Neural progenitor cell (in vitro differentiated cells): ENCODE data around the gene CSTF3. TPM values are rescaled to one million over a fixed set of nuclear protein-coding genes. Genes with fewer than 3 reads are reported as not detected.

Source experiments
- DNase-seq: peaks from one replicate; pipeline ENCODE4 v3.0.0-alpha.2; 2016; ENCODE audit warnings: low spot score
- H2AFZ ChIP-seq: fragments of 200-600 bp; sonication (generic); replicated peaks from 2 replicates; pipeline ENCODE4 v1.6.1; 2016; ENCODE audit warnings: antibody characterized with exemption
- H3F3A ChIP-seq: fragments of 200-600 bp; sonication (generic); 2 replicates; pipeline ENCODE4 v1.6.1; 2016; ENCODE audit warnings: antibody characterized with exemption, low read depth
- H3K27ac ChIP-seq: fragments of 200-600 bp; sonication (generic); 2 replicates; pipeline ENCODE4 v1.5.1; 2016; ENCODE audit warnings: mild to moderate bottlenecking
- H3K27me3 ChIP-seq: fragments of 200-600 bp; sonication (generic); 2 replicates; pipeline ENCODE4 v1.6.1; 2016; ENCODE audit warnings: mild to moderate bottlenecking, moderate library complexity
- H3K36me3 ChIP-seq: fragments of 200-600 bp; sonication (generic); 2 replicates; pipeline ENCODE4 v1.5.1; 2016
- H3K4me1 ChIP-seq: fragments of 200-600 bp; sonication (generic); 2 replicates; pipeline ENCODE4 v1.6.1; 2016; ENCODE audit warnings: mixed run types
- H3K4me2 ChIP-seq: fragments of 200-600 bp; sonication (generic); 2 replicates; pipeline ENCODE4 v1.6.1; 2016
- H3K4me3 ChIP-seq: fragments of 200-600 bp; sonication (generic); 2 replicates; pipeline ENCODE4 v1.5.1; 2016
- H3K79me2 ChIP-seq: fragments of 200-600 bp; sonication (generic); 2 replicates; pipeline ENCODE4 v1.6.1; 2016; ENCODE audit warnings: low read depth
- H3K9ac ChIP-seq: fragments of 200-600 bp; sonication (generic); 2 replicates; pipeline ENCODE4 v1.6.1; 2016
- H3K9me3 ChIP-seq: fragments of 200-600 bp; sonication (generic); 2 replicates; pipeline ENCODE4 v1.5.1; 2016; ENCODE audit warnings: low read depth
- H4K20me1 ChIP-seq: fragments of 200-600 bp; sonication (generic); 2 replicates; pipeline ENCODE4 v1.6.1; 2016; ENCODE audit warnings: low read depth
- H3K27ac Mint-ChIP-seq: 3 replicates; pipeline ENCODE4 v1.8.0; 2021; ENCODE audit warnings: mixed read lengths
- H3K27me3 Mint-ChIP-seq: 2 replicates; pipeline ENCODE4 v1.8.0; 2022; ENCODE audit warnings: low read depth, mild to moderate bottlenecking, inconsistent platforms, moderate library complexity, mixed read lengths; ENCODE audit not compliant: insufficient read depth
- H3K36me3 Mint-ChIP-seq: 3 replicates; pipeline ENCODE4 v1.8.0; 2021; ENCODE audit warnings: mixed read lengths
- H3K4me1 Mint-ChIP-seq: 3 replicates; pipeline ENCODE4 v1.8.0; 2021; ENCODE audit warnings: mixed read lengths
- H3K4me3 Mint-ChIP-seq: 3 replicates; pipeline ENCODE4 v1.8.0; 2021; ENCODE audit warnings: mild to moderate bottlenecking, moderate library complexity, mixed read lengths
- H3K9me3 Mint-ChIP-seq: 3 replicates; pipeline ENCODE4 v1.8.0; 2020; ENCODE audit warnings: mixed read lengths
- CTCF ChIP-seq: fragments of 200-600 bp; sonication (generic); IDR thresholded peaks from 2 replicates; pipeline ENCODE4 v1.5.1; 2017; ENCODE audit warnings: antibody characterized with exemption, mild to moderate bottlenecking
- EZH2 ChIP-seq: fragments of 200-600 bp; sonication (generic); IDR thresholded peaks from 2 replicates; pipeline ENCODE4 v1.6.1; 2017; ENCODE audit warnings: antibody characterized with exemption, mild to moderate bottlenecking, moderate library complexity
- EZH2phosphoT487 ChIP-seq: fragments of 200-600 bp; sonication (generic); IDR thresholded peaks from 2 replicates; pipeline ENCODE4 v1.6.1; 2017; ENCODE audit warnings: antibody characterized with exemption
- total RNA-seq: library from RNA; depleted of rRNA; stranded (reverse); fragments of >200 nt; gene quantifications from 2 replicates; pipeline ENCODE4 v1.2.3, GENCODE V29; 2015; ENCODE audit warnings: low replicate concordance

The CSTF3 gene
- total RNA-seq = 54.7 and 76.6 TPM in 2 replicates

GRCh38 chr11:33161120-33162005, at the start of gene CSTF3:
Gene CSTF3 (minus strand): TSS chr11:33161480. CDS start chr11:33161325, 155 bp downstream.
- Histone ChIP-seq H2AFZ (peak within 1 kb of the TSS; percentile 86), H3K4me2 (peak within 1 kb of the TSS; percentile 80), H3K4me1 (peaks cover 16% of the 10 kb centered on the region), H3F3A (peaks cover 17% of the 10 kb centered on the region), H3K36me3 (peaks cover 5% of the 10 kb centered on the region), H3K79me2 (peaks cover 66% of the 10 kb centered on the region), H4K20me1 (peaks cover 38% of the 10 kb centered on the region), H3K4me3 (peak within 1 kb of the TSS; percentile 89), H3K9ac (peak within 1 kb of the TSS; percentile 85), H3K9me3 (no peaks in the 10 kb centered on the region), H3K27ac (peak within 1 kb of the TSS; percentile 76), H3K27me3 (no peaks in the 10 kb centered on the region)
- H3K36me3 Mint-ChIP-seq = peaks cover 34% of the 10 kb centered on the region
- TF ChIP-seq CTCF (peak; percentile 58), EZH2phosphoT487 (no peak), EZH2 (no peak)
- peaks cover 28% of the 10 kb centered on the region for H3K4me1 Mint-ChIP-seq
- H3K9me3 Mint-ChIP-seq = peaks cover 28% of the 10 kb centered on the region
- H3K27ac Mint-ChIP-seq = peak within 1 kb of the TSS; percentile 99
- peak; percentile 100 for DNase-seq
- H3K4me3 Mint-ChIP-seq = peak within 1 kb of the TSS; percentile 100
- H3K27me3 Mint-ChIP-seq = peaks cover 2% of the 10 kb centered on the region

DNA sequence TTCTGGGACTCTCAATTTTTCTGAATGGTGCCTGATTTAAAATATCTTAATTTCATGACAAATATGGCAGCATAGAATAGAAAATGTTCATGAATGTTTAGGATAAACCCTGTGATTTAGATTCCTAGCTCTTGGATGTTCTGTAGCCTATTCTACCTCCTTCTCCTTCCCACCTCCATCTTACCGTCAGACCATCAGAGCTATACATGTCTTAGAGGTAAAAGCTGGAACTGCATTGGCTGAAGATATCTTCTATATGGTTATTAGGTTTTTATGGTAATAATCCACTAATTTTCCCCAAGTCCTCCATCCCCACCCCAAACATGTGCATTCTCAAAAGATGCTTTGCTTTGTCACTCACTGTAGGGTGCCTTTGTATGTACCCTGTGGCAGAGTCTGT, 46.9 kb upstream of the CSTF3 start:
- TF ChIP-seq EZH2 = no peak
- no peak for TF ChIP-seq EZH2phosphoT487
- TF ChIP-seq CTCF = no peak
- Histone ChIP-seq H2AFZ (no peak overlapping the region), H3K9me3 (no peaks in the 10 kb centered on the region), H3K27me3 (no peaks in the 10 kb centered on the region), H3K36me3 (no peaks in the 10 kb centered on the region), H3K4me2 (no peak overlapping the region), H4K20me1 (no peaks in the 10 kb centered on the region), H3K79me2 (no peaks in the 10 kb centered on the region), H3K9ac (no peak overlapping the region), H3K4me1 (no peaks in the 10 kb centered on the region), H3K4me3 (no peak overlapping the region), H3K27ac (no peak overlapping the region), H3F3A (no peaks in the 10 kb centered on the region)
- H3K36me3 Mint-ChIP-seq = no peaks in the 10 kb centered on the region
- DNase-seq = no peak
- peaks cover 2% of the 10 kb centered on the region for H3K27me3 Mint-ChIP-seq
- H3K27ac Mint-ChIP-seq = no peak overlapping the region
- no peak overlapping the region for H3K4me3 Mint-ChIP-seq
- peaks cover 9% of the 10 kb centered on the region for H3K4me1 Mint-ChIP-seq
- no peaks in the 10 kb centered on the region for H3K9me3 Mint-ChIP-seq

DNA sequence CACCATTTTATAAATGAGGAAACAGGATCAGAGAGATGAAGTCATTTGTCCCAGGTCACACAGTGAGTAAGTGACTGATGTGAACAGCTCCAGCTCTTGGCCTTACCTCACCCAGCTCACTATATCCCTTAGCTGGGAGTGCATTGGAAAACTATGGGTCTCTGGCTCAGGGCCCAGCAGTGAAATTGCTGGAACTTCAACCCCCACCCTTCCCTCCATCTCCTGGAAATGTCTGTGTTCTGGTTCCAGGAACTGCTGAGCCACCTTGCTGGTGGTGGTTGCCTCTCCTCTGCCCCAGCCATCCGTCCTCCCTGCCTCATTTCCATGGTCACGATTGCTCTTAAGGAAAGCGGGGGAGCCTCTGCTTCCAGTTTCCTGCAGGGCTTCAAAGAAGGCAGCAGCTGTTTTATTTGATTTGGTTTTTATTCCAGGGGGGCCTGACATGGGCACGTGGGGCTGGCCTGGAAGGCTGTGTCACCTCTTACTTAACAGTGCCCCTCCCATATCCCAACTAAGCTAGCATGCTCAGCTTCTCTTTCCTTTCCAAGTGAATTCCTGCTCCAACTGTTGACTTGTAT, 46.2 kb upstream of the CSTF3 start:
- TF ChIP-seq CTCF (no peak), EZH2 (no peak), EZH2phosphoT487 (no peak)
- H3K4me1 Mint-ChIP-seq = peaks cover 9% of the 10 kb centered on the region
- Histone ChIP-seq H3K79me2 (no peaks in the 10 kb centered on the region), H4K20me1 (no peaks in the 10 kb centered on the region), H3K4me3 (no peak overlapping the region), H3K4me1 (no peaks in the 10 kb centered on the region), H3K9me3 (no peaks in the 10 kb centered on the region), H3K27ac (no peak overlapping the region), H3K4me2 (no peak overlapping the region), H3F3A (no peaks in the 10 kb centered on the region), H3K27me3 (no peaks in the 10 kb centered on the region), H3K9ac (no peak overlapping the region), H3K36me3 (no peaks in the 10 kb centered on the region), H2AFZ (no peak overlapping the region)
- H3K27me3 Mint-ChIP-seq = peaks cover 2% of the 10 kb centered on the region
- H3K4me3 Mint-ChIP-seq = no peak overlapping the region
- H3K9me3 Mint-ChIP-seq = no peaks in the 10 kb centered on the region
- no peak for DNase-seq
- H3K36me3 Mint-ChIP-seq = no peaks in the 10 kb centered on the region
- H3K27ac Mint-ChIP-seq = no peak overlapping the region
